Chondrocyte (in vitro differentiated cells): ENCODE data around the gene OR9A4. TPM values are rescaled to one million over a fixed set of nuclear protein-coding genes. Genes with fewer than 3 reads are reported as not detected.

Experiments used
- DNase-seq: peaks from one replicate; pipeline ENCODE4 v3.0.0; 2021; ENCODE audit warnings: mixed read lengths, low spot score
- H3K27ac Mint-ChIP-seq: one replicate; pipeline ENCODE4 v1.8.0; 2021; ENCODE audit warnings: mild to moderate bottlenecking, moderate library complexity, mixed read lengths; ENCODE audit not compliant: unreplicated experiment
- H3K27me3 Mint-ChIP-seq: 2 replicates; pipeline ENCODE4 v1.8.0; 2021; ENCODE audit warnings: low read depth, mixed read lengths
- H3K36me3 Mint-ChIP-seq: 2 replicates; pipeline ENCODE4 v1.8.0; 2021; ENCODE audit warnings: low read depth, mixed read lengths
- H3K4me1 Mint-ChIP-seq: 2 replicates; pipeline ENCODE4 v1.8.0; 2021; ENCODE audit warnings: low read depth, mild to moderate bottlenecking, mixed read lengths
- H3K4me3 Mint-ChIP-seq: one replicate; pipeline ENCODE4 v1.8.0; 2021; ENCODE audit warnings: mild to moderate bottlenecking, moderate library complexity, mixed read lengths; ENCODE audit not compliant: unreplicated experiment
- H3K9me3 Mint-ChIP-seq: 2 replicates; pipeline ENCODE4 v1.8.0; 2021; ENCODE audit warnings: low read depth, mixed read lengths
- total RNA-seq: library from RNA; stranded (reverse); gene quantifications from 3 replicates; pipeline ENCODE4 v1.2.1, GENCODE V29; 2021
- TF ChIP-seq, protein P1 (sequence below): fragments of 200-600 bp; sonication (generic); IDR thresholded peaks from 2 replicates; pipeline ENCODE4 v1.5.0; 2021; ENCODE audit warnings: antibody characterized with exemption, mild to moderate bottlenecking, moderate library complexity

Gene OR9A4
- total RNA-seq, 1 donor from 2014 or later = not detected

- Mint-ChIP-seq H3K27ac (no peak overlapping the region), H3K27me3 (no peaks in the 10 kb centered on the region), H3K9me3 (peaks cover 11% of the 10 kb centered on the region), H3K4me1 (no peaks in the 10 kb centered on the region), H3K36me3 (no peaks in the 10 kb centered on the region), H3K4me3 (no peak overlapping the region)
- DNase-seq = no peak
- TF ChIP-seq, protein P1, sequence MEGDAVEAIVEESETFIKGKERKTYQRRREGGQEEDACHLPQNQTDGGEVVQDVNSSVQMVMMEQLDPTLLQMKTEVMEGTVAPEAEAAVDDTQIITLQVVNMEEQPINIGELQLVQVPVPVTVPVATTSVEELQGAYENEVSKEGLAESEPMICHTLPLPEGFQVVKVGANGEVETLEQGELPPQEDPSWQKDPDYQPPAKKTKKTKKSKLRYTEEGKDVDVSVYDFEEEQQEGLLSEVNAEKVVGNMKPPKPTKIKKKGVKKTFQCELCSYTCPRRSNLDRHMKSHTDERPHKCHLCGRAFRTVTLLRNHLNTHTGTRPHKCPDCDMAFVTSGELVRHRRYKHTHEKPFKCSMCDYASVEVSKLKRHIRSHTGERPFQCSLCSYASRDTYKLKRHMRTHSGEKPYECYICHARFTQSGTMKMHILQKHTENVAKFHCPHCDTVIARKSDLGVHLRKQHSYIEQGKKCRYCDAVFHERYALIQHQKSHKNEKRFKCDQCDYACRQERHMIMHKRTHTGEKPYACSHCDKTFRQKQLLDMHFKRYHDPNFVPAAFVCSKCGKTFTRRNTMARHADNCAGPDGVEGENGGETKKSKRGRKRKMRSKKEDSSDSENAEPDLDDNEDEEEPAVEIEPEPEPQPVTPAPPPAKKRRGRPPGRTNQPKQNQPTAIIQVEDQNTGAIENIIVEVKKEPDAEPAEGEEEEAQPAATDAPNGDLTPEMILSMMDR = no peak
Measured at GRCh38 chr7:141876371-141876770, 39.8 kb upstream of the OR9A4 start.

DNA sequence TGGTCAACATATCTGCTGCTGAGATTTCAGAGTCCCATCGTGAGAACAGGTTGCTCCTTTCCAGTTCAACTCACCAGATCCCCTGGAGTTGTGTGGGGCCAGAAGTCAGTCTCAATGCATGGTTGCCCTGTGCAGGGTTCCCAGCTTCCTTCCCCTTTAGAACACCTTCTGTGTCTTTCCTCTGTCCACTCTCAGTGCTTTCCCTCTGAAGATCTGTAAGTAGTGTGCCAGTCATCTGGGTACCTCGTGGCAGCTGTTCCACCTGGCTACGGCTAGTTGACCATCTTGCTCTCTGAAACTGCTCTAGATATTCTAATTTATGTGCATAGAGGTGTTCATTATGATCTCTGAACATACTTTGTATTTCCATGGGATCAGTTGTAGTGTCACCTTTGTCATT, 38.8 kb upstream of the OR9A4 start:
- Mint-ChIP-seq H3K4me1 (no peaks in the 10 kb centered on the region), H3K36me3 (no peaks in the 10 kb centered on the region), H3K27me3 (no peaks in the 10 kb centered on the region), H3K27ac (no peak overlapping the region), H3K9me3 (peaks cover 10% of the 10 kb centered on the region), H3K4me3 (no peak overlapping the region)
- no peak for DNase-seq
- TF ChIP-seq, protein P1 = no peak

DNA sequence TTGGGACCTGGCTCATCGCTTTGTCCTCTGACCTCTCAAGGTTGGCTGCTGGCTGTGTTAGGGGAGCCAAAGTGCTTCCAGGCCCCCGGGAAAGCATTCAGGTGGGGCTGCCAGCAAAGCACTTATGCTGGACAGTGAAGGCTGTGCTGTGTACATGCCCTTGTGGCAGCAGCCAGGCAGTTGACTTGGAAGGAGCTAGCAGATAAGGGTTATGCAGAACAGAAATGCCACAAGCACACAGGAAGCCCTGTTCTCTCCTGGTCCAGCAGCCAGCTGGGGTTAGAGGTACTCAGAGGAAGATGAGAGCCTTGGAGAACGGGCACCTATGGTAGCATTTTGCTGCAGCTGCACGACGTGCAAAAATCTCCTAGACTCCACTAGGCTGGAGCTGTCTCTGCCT, 35.2 kb upstream of the OR9A4 start:
- no peaks in the 10 kb centered on the region for H3K36me3 Mint-ChIP-seq
- peaks cover 20% of the 10 kb centered on the region for H3K9me3 Mint-ChIP-seq
- DNase-seq = no peak
- H3K27ac Mint-ChIP-seq = no peak overlapping the region
- TF ChIP-seq, protein P1 = no peak
- no peaks in the 10 kb centered on the region for H3K4me1 Mint-ChIP-seq
- no peaks in the 10 kb centered on the region for H3K27me3 Mint-ChIP-seq
- H3K4me3 Mint-ChIP-seq = no peak overlapping the region

GRCh38 chr7:141884539-141885225, 31.5 kb upstream of the OR9A4 start:
- no peak overlapping the region for H3K4me3 Mint-ChIP-seq
- H3K4me1 Mint-ChIP-seq = no peaks in the 10 kb centered on the region
- TF ChIP-seq, protein P1 = no peak
- H3K36me3 Mint-ChIP-seq = peaks cover 1% of the 10 kb centered on the region
- DNase-seq = no peak
- no peaks in the 10 kb centered on the region for H3K27me3 Mint-ChIP-seq
- H3K27ac Mint-ChIP-seq = no peak overlapping the region
- peaks cover 12% of the 10 kb centered on the region for H3K9me3 Mint-ChIP-seq

- peaks cover 5% of the 10 kb centered on the region for H3K9me3 Mint-ChIP-seq
- TF ChIP-seq, protein P1 = no peak
- peaks cover 1% of the 10 kb centered on the region for H3K36me3 Mint-ChIP-seq
- no peak for DNase-seq
- H3K4me1 Mint-ChIP-seq = no peaks in the 10 kb centered on the region
- H3K4me3 Mint-ChIP-seq = no peak overlapping the region
- H3K27me3 Mint-ChIP-seq = peaks cover 2% of the 10 kb centered on the region
- no peak overlapping the region for H3K27ac Mint-ChIP-seq
Measured at GRCh38 chr7:141889321-141889720, 26.9 kb upstream of the OR9A4 start.
